AG09319 (cell line): ENCODE measurements around the gene NCAPD3.

Experiments
- DNase-seq: peaks from one replicate; pipeline ENCODE4 v3.0.0-alpha.2; 2010; ENCODE audit warnings: low read depth; ENCODE audit errors: extremely low read depth
- CTCF ChIP-seq: IDR thresholded peaks from 2 replicates; pipeline ENCODE4 v1.5.1; 2011; ENCODE audit warnings: low read depth, mild to moderate bottlenecking, inconsistent platforms, low read length, moderate library complexity

The NCAPD3 gene

DNA sequence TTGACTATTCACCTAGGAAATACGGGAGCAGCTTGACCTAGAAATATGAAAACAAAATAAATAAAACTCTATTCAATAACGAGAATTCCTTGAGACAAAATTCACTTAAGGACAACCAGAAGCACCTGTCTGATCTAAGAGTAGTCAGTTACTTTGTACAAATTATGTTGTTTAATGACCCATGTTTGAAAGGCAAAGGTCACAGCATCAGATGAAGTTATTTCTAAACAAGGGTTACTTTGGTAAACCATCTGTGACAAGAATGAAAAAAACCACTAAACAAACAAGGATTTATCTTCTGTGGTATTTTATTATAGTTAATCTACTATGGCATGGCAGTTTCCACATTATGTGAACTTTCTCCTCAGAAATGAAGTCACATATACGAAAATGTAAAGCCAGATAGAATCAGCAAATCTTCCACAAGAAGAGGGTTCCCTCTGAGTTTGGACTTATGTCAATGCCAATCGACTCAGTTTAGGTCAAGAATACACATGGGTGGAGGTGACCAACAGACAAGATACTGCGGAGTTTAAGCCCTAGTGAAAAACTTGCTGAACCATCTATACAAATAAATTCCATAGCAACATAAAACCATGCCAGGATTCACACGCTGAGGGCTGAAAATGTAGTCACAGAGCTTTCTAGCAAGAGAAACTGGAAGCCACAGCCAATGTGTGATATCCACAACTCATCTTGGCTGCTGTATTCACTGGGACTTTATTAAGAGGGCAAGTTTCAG is 53.4 kb downstream of the NCAPD3 start:
- TF ChIP-seq CTCF: no peak
- DNase-seq: no peak

- DNase-seq: no peak
- TF ChIP-seq CTCF: no peak
Observed at GRCh38 chr11:134164490-134165370, 59.0 kb downstream of the NCAPD3 start.

- TF ChIP-seq CTCF: no peak
- DNase-seq: no peak
Observed at GRCh38 chr11:134159652-134160051, 64.1 kb downstream of the NCAPD3 start.

GRCh38 chr11:134158023-134158422 is 65.7 kb downstream of the NCAPD3 start:
- no peak for DNase-seq

DNA sequence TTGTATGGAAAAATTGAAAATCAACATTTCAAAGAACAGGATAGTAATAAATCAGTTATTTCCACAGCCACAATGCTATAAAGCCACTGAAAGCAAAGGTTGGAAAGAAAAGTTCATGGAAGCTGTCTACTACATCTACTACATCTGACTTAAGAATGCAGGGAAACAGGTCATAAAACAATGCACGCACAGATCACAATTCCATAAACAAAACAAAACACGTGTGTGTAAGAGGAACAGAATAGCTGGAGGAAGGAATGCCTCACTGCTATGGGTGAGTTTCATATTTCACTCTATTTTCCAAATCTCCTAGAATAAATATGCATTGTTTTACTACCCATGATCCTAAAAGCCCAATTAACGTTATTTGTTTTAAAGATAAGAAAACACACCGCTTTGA is 66.3 kb downstream of the NCAPD3 start:
- no peak for TF ChIP-seq CTCF
- no peak for DNase-seq

More at GRCh38 chr11:134158023-134158422, 65.7 kb downstream of the NCAPD3 start:
- no peak for TF ChIP-seq CTCF

GRCh38 chr11:134155946-134156865 is 67.6 kb downstream of the NCAPD3 start:
- no peak for DNase-seq
- no peak for TF ChIP-seq CTCF
